HG03439 (cell line): ENCODE results near the gene TPBGL.

Experiments used
- ATAC-seq: cut with Tn5 transposase; IDR thresholded peaks from one replicate; pipeline ENCODE4 v1.9.1; 2021; ENCODE audit warnings: mild to moderate bottlenecking, moderate library complexity; ENCODE audit not compliant: unreplicated experiment

The TPBGL gene

GRCh38 chr11:75205564-75206020, 35.0 kb upstream of the TPBGL start:
- no peak for ATAC-seq

GRCh38 chr11:75208446-75208845, 32.1 kb upstream of the TPBGL start:
- no peak for ATAC-seq

GRCh38 chr11:75212411-75212810, 28.2 kb upstream of the TPBGL start:
- ATAC-seq = no peak

- ATAC-seq = no peak
Observed at GRCh38 chr11:75214411-75214821, 26.2 kb upstream of the TPBGL start.

GRCh38 chr11:75214843-75215242, 25.7 kb upstream of the TPBGL start:
- no peak for ATAC-seq

GRCh38 chr11:75219869-75220268, 20.7 kb upstream of the TPBGL start:
- ATAC-seq = no peak

GRCh38 chr11:75223954-75224643, 16.5 kb upstream of the TPBGL start:
- no peak for ATAC-seq

- no peak for ATAC-seq
Observed at GRCh38 chr11:75225794-75226193, 14.8 kb upstream of the TPBGL start.

GRCh38 chr11:75229466-75229865, 11.1 kb upstream of the TPBGL start:
- no peak for ATAC-seq

GRCh38 chr11:75230621-75231020, 10.0 kb upstream of the TPBGL start:
- ATAC-seq = no peak

GRCh38 chr11:75233754-75234172, 6.8 kb upstream of the TPBGL start:
- ATAC-seq = no peak

GRCh38 chr11:75236062-75236461, 4.5 kb upstream of the TPBGL start:
- no peak for ATAC-seq

GRCh38 chr11:75237050-75237449, 3.5 kb upstream of the TPBGL start:
- ATAC-seq = no peak

- ATAC-seq = no peak
Observed at GRCh38 chr11:75238595-75239440, 1.8 kb upstream of the TPBGL start.

- no peak for ATAC-seq
Observed at GRCh38 chr11:75239531-75240290, 863 bp upstream of the TPBGL start.

- peak; percentile 57 for ATAC-seq
Observed at GRCh38 chr11:75241036-75241905, 697 bp downstream of the TPBGL start.

- ATAC-seq = no peak
Observed at GRCh38 chr11:75241906-75242644, 1.5 kb downstream of the TPBGL start.

- no peak for ATAC-seq
Observed at GRCh38 chr11:75242722-75243600, 2.4 kb downstream of the TPBGL start.
